Ammon's horn (tissue), 1 donor: ENCODE results near the gene LAMA2.
A peak's percentile ranks its signal among the peaks of the same experiment; 100 is the strongest.
"Not testable (repeated sequence)": the region's sequence is repeated elsewhere in the genome, so short reads cannot be mapped to it uniquely, and the experiment has no call there.

ENCODE experiments used
- DNase-seq: peaks from one replicate; pipeline ENCODE4 v3.0.0-alpha.2; 2016; ENCODE audit warnings: low spot score

Gene LAMA2

GRCh38 chr6:129006724-129007514 lies 124.0 kb downstream of the LAMA2 start:
- DNase-seq, result no peak

GRCh38 chr6:129007701-129008373 lies 124.9 kb downstream of the LAMA2 start:
- DNase-seq, result no peak

GRCh38 chr6:129008591-129008990 lies 125.7 kb downstream of the LAMA2 start:
- no peak for DNase-seq

GRCh38 chr6:129009851-129010250 lies 126.9 kb downstream of the LAMA2 start:
- DNase-seq, result no peak

- DNase-seq, result no peak
Measured at GRCh38 chr6:129014302-129014701, 131.4 kb downstream of the LAMA2 start.

GRCh38 chr6:129015721-129016120 lies 132.8 kb downstream of the LAMA2 start:
- no peak for DNase-seq

GRCh38 chr6:129016844-129017243 lies 133.9 kb downstream of the LAMA2 start:
- DNase-seq, result no peak

GRCh38 chr6:129022011-129022553 lies 139.1 kb downstream of the LAMA2 start:
- no peak for DNase-seq

- DNase-seq, result no peak
Measured at GRCh38 chr6:129026601-129027000, 143.7 kb downstream of the LAMA2 start.

GRCh38 chr6:129029778-129030177 lies 146.8 kb downstream of the LAMA2 start:
- no peak for DNase-seq

GRCh38 chr6:129030215-129030614 lies 147.3 kb downstream of the LAMA2 start:
- DNase-seq, result no peak

- DNase-seq, result no peak
Measured at GRCh38 chr6:129031051-129031599, 148.2 kb downstream of the LAMA2 start.

- no peak for DNase-seq
Measured at GRCh38 chr6:129032602-129033001, 149.7 kb downstream of the LAMA2 start.

- DNase-seq, result no peak
Measured at GRCh38 chr6:129033180-129033579, 150.2 kb downstream of the LAMA2 start.

- peak; percentile 16 for DNase-seq
Measured at GRCh38 chr6:129033581-129033980, 150.6 kb downstream of the LAMA2 start.

GRCh38 chr6:129041563-129041962 lies 158.6 kb downstream of the LAMA2 start:
- DNase-seq, result no peak

GRCh38 chr6:129046526-129046925 lies 163.6 kb downstream of the LAMA2 start:
- DNase-seq, result no peak

- DNase-seq, result no peak
Measured at GRCh38 chr6:129047834-129048233, 164.9 kb downstream of the LAMA2 start.

GRCh38 chr6:129050086-129050485 lies 167.1 kb downstream of the LAMA2 start:
- DNase-seq, result no peak

- DNase-seq, result not testable (repeated sequence)
Measured at GRCh38 chr6:129053143-129053542, 170.2 kb downstream of the LAMA2 start.

- no peak for DNase-seq
Measured at GRCh38 chr6:129055796-129056195, 172.9 kb downstream of the LAMA2 start.

GRCh38 chr6:129059650-129060049 lies 176.7 kb downstream of the LAMA2 start:
- DNase-seq, result peak; percentile 30

- peak; percentile 7 for DNase-seq
Measured at GRCh38 chr6:129069006-129069405, 186.1 kb downstream of the LAMA2 start.
